Stimulated activated CD8-positive, alpha-beta memory T cell treated with anti-CD3 and anti-CD28 coated beads, Interleukin-4, amount 100 ng/mL, for 24 hours (primary cell): ENCODE measurements around the gene OSBPL8.
"Not testable (repeated sequence)": the region's sequence is repeated elsewhere in the genome, so short reads cannot be mapped to it uniquely, and the experiment has no call there.

ENCODE experiments used
- DNase-seq: peaks from one replicate; pipeline ENCODE4 v3.0.0-alpha.2; 2020; ENCODE audit warnings: low read depth

OSBPL8 gene

GRCh38 chr12:76422154-76422542 lies 137.4 kb downstream of the OSBPL8 start:
- no peak for DNase-seq

GRCh38 chr12:76421046-76421445 lies 138.5 kb downstream of the OSBPL8 start:
- no peak for DNase-seq

GRCh38 chr12:76420222-76420621 lies 139.3 kb downstream of the OSBPL8 start:
- no peak for DNase-seq

- DNase-seq: no peak
Measured at GRCh38 chr12:76417116-76417515, 142.5 kb downstream of the OSBPL8 start.

- no peak for DNase-seq
Measured at GRCh38 chr12:76413121-76413520, 146.4 kb downstream of the OSBPL8 start.

- no peak for DNase-seq
Measured at GRCh38 chr12:76410781-76411180, 148.8 kb downstream of the OSBPL8 start.

- DNase-seq: no peak
Measured at GRCh38 chr12:76410371-76410770, 149.2 kb downstream of the OSBPL8 start.

GRCh38 chr12:76409074-76409473 lies 150.5 kb downstream of the OSBPL8 start:
- DNase-seq: no peak

- DNase-seq: no peak
Measured at GRCh38 chr12:76407710-76408109, 151.9 kb downstream of the OSBPL8 start.

GRCh38 chr12:76402259-76402658 lies 157.3 kb downstream of the OSBPL8 start:
- DNase-seq: no peak

GRCh38 chr12:76400136-76400535 lies 159.4 kb downstream of the OSBPL8 start:
- no peak for DNase-seq

- no peak for DNase-seq
Measured at GRCh38 chr12:76399040-76399439, 160.5 kb downstream of the OSBPL8 start.

GRCh38 chr12:76398106-76398505 lies 161.5 kb downstream of the OSBPL8 start:
- no peak for DNase-seq

GRCh38 chr12:76391461-76391860 lies 168.1 kb downstream of the OSBPL8 start:
- no peak for DNase-seq

- DNase-seq: no peak
Measured at GRCh38 chr12:76387614-76388013, 172.0 kb downstream of the OSBPL8 start.

- DNase-seq: no peak
Measured at GRCh38 chr12:76384560-76384959, 175.0 kb downstream of the OSBPL8 start.

GRCh38 chr12:76383988-76384387 lies 175.6 kb downstream of the OSBPL8 start:
- DNase-seq: no peak

GRCh38 chr12:76379261-76379660 lies 180.3 kb downstream of the OSBPL8 start:
- DNase-seq: no peak

GRCh38 chr12:76376876-76377275 lies 182.7 kb downstream of the OSBPL8 start:
- DNase-seq: not testable (repeated sequence)

GRCh38 chr12:76375939-76376338 lies 183.6 kb downstream of the OSBPL8 start:
- no peak for DNase-seq

GRCh38 chr12:76375470-76375869 lies 184.1 kb downstream of the OSBPL8 start:
- no peak for DNase-seq

GRCh38 chr12:76374386-76375020 lies 185.1 kb downstream of the OSBPL8 start:
- DNase-seq: no peak

- no peak for DNase-seq
Measured at GRCh38 chr12:76368230-76368629, 191.3 kb downstream of the OSBPL8 start.

- DNase-seq: no peak
Measured at GRCh38 chr12:76366163-76366562, 193.4 kb downstream of the OSBPL8 start.

- not testable (repeated sequence) for DNase-seq
Measured at GRCh38 chr12:76364131-76364530, 195.4 kb downstream of the OSBPL8 start.
